IPS DF 6.9 (cell line): ENCODE data around the gene PRDM8.

ENCODE experiments used
- DNase-seq: peaks from one replicate; pipeline ENCODE4 v3.0.0-alpha.2; 2013; ENCODE audit warnings: low read depth, low spot score
- H3K27ac ChIP-seq: one replicate; pipeline ENCODE4 v1.5.1; 2013; ENCODE audit warnings: low read length, control low read depth
- H3K27me3 ChIP-seq: 2 replicates; pipeline ENCODE4 v1.6.1; 2013; ENCODE audit warnings: mild to moderate bottlenecking, low read length; ENCODE audit not compliant: control insufficient read depth, insufficient read depth
- H3K36me3 ChIP-seq: 2 replicates; pipeline ENCODE4 v1.6.1; 2013; ENCODE audit warnings: low read length; ENCODE audit not compliant: control insufficient read depth, insufficient read depth
- H3K4me1 ChIP-seq: 2 replicates; pipeline ENCODE4 v1.6.1; 2013; ENCODE audit warnings: low read length; ENCODE audit not compliant: control insufficient read depth, insufficient read depth
- H3K4me3 ChIP-seq: 2 replicates; pipeline ENCODE4 v1.5.1; 2013; ENCODE audit warnings: mild to moderate bottlenecking, low read length
- H3K9me3 ChIP-seq: 2 replicates; pipeline ENCODE4 v1.6.1; 2013; ENCODE audit warnings: low read length, inconsistent platforms; ENCODE audit not compliant: control insufficient read depth, insufficient read depth
- WGBS: extraction: QIAGEN DNeasy Blood & Tissue Kit; methylation state at CpG from one replicate; pipeline ENCODE4 v1.1.7; 2013; ENCODE audit warnings: mixed read lengths, missing lambda C conversion rate; ENCODE audit not compliant: insufficient read length, insufficient coverage; 5-methylcytosine and 5-hydroxymethylcytosine counted together

PRDM8 gene

DNA sequence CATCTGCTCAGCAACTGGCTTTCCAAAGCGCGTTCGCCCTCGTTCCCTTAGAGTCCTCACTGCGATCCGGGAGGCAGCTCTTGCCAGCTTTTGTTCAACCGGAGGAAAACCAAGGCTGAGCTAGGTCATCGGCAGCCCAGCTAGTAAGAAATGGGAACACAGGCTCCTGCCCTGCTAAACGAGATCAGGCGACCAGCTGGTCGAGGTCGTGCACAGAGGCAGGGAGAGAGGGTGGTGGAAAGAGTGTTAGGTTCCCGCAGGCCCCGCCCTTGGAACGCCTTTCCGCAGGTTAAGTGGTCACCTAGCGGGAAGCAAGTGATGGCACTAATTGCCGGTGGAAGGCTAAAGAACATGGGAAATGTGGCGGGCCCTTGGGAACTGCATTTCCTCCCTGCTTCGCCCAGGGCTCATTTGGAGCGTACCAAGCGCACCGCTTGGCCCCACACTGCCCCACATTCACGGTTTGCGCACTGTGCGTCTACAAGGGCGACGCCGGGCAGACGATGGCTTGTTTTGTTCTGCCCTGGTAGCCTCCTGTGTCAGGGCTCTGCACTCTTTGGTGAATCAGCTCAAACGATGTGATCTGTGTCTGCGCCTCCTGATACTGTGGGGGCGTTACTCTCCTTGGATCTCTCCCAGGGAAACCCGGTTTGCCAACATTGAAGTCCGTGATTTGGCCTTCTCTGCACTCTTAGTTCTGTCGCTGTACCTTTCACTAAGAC lies 7.2 kb upstream of the PRDM8 start:
- Histone ChIP-seq H3K27me3 (peaks cover 90% of the 10 kb centered on the region), H3K27ac (no peak overlapping the region), H3K4me3 (no peak overlapping the region), H3K36me3 (no peaks in the 10 kb centered on the region), H3K4me1 (peaks cover 1% of the 10 kb centered on the region), H3K9me3 (no peaks in the 10 kb centered on the region)
- DNase-seq, result no peak
- WGBS, result no CpG with 5 or more reads among the region's 36 CpGs

DNA sequence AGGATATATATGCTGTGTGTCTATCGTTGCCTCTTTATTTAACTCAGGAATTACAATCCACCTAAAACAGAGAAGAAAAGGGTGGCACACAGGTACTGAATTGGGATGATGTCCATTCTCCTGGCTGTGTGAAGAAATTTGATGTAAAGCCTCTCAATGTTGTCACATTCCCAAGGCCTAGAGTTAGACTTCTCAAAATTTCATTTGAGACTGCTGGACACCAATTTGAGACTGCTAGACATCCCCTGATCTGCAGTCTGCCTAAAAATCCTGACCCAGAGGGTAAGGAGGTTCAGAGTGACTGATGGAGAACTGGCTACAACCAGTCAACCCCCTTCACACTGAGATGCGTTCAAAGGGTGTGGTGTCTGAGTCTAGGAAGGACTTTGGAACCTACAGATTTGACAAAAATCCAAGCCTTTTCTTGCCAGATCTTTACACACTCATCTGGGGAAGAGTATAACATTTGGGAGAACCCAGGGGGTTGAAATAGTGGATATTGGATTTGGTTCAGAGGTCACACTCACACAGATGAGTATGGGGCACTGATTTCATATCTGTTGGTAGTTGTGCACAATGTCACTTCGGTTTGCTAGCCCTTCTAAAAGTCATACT lies 4.9 kb upstream of the PRDM8 start:
- Histone ChIP-seq H3K27me3 (peaks cover 91% of the 10 kb centered on the region), H3K4me3 (no peak overlapping the region)

DNA sequence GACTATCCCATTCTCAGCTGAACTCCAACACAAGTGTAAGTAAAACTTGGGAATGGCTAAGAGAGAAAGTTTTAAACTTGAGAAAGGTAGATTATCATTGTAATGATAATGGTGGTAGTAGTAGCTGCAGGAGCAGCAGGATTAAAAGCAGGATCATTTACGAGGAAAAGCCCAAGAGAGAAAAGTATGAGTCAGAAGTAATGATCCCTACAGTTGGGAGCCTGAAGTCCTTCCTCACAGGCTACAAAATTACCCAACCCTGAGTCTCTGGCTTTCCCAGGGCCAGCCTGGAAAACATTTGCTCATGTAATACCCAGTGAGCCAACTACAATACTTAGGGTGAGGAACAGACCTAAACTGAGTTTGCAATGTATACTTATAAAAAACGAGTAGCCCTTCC lies 4.4 kb upstream of the PRDM8 start:
- Histone ChIP-seq H3K27ac (no peak overlapping the region), H3K9me3 (no peaks in the 10 kb centered on the region), H3K36me3 (no peaks in the 10 kb centered on the region), H3K27me3 (peaks cover 91% of the 10 kb centered on the region), H3K4me1 (peaks cover 1% of the 10 kb centered on the region), H3K4me3 (no peak overlapping the region)
- DNase-seq, result no peak
- no CpG with 5 or more reads among the region's 2 CpGs for whole genome bisulfite sequencing

More for the DNA sequence above, 4.9 kb upstream of the PRDM8 start:
- Histone ChIP-seq H3K36me3 (no peaks in the 10 kb centered on the region), H3K27ac (no peak overlapping the region), H3K9me3 (no peaks in the 10 kb centered on the region), H3K4me1 (peaks cover 1% of the 10 kb centered on the region)
- no peak for DNase-seq
- no CpG with 5 or more reads among the region's 3 CpGs for WGBS

DNA sequence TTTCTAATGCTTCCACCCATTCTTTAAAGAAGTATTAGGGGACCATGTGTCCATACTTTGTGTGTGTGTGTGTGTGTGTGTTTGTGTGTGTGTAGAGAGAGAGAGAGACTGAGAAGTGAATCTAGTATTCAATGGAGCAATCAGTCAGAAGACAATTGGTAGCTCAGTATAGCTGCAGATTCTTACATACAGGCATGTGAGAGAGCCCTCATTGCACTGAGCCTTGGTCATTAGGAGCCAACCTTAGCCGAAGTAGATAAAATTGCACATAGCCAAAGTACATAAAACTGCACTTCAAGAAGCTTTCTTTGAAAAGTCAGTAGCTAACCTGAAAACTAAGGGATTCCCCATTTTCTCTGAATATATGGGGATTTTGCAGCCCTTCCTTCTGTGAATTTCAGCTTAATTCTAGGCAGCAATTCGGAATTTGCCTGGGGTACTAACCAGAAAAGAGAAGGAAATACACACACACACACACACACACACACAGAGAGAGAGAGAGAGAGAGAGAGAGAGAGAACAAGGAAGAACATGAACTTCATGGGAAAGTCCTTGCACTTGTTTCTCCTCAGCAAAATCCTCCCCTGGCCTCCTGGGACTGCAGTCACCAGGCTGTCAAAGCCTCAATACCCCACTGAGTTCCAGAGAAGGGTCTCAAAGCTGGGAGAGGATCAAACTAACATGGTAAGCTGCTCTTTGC lies 1.7 kb upstream of the PRDM8 start:
- DNase-seq, result no peak
- no CpG with 5 or more reads among the region's 2 CpGs for WGBS
- no peak overlapping the region for H3K4me3 ChIP-seq
- H3K36me3 ChIP-seq, result no peaks in the 10 kb centered on the region
- H3K27me3 ChIP-seq, result peaks cover 86% of the 10 kb centered on the region
- H3K27ac ChIP-seq, result no peak overlapping the region
- no peaks in the 10 kb centered on the region for H3K4me1 ChIP-seq
- H3K9me3 ChIP-seq, result no peaks in the 10 kb centered on the region

DNA sequence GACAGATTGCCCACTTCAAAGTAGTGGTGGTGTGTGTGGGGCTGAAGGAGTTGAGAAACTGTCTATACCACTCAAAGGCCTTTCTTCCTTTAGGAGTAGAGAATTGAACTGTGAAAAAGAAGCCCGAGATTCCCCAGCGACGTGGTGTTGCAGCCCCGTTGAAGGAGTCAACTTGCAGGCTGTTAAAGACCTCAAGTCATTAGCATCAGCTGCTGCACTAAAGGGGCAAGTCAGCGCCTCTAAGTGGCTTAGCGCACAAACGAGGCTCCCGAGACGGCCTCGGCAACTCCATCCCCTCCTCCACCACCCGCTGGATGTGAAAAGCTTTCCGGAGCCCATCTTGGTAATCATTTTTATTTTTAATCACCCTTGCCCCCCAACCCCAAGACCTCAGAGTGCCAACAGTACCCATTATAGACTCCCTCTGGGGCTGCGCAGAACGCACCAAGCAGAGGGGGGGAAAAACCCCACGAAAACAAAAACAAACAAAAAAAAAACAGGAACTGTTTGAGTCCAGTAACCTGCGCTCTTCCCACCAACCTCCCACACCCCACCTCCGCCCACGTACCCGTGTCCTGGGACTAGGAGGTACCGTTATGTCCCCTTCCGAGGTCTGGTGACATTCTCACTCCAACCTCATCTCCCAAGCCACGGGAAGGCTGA lies 913 bp upstream of the PRDM8 start:
- Histone ChIP-seq H3K36me3 (no peaks in the 10 kb centered on the region), H3K4me1 (no peaks in the 10 kb centered on the region), H3K27ac (no peak overlapping the region), H3K4me3 (no peak overlapping the region), H3K27me3 (peaks cover 85% of the 10 kb centered on the region), H3K9me3 (no peaks in the 10 kb centered on the region)
- no peak for DNase-seq
- no CpG with 5 or more reads among the region's 22 CpGs for WGBS

DNA sequence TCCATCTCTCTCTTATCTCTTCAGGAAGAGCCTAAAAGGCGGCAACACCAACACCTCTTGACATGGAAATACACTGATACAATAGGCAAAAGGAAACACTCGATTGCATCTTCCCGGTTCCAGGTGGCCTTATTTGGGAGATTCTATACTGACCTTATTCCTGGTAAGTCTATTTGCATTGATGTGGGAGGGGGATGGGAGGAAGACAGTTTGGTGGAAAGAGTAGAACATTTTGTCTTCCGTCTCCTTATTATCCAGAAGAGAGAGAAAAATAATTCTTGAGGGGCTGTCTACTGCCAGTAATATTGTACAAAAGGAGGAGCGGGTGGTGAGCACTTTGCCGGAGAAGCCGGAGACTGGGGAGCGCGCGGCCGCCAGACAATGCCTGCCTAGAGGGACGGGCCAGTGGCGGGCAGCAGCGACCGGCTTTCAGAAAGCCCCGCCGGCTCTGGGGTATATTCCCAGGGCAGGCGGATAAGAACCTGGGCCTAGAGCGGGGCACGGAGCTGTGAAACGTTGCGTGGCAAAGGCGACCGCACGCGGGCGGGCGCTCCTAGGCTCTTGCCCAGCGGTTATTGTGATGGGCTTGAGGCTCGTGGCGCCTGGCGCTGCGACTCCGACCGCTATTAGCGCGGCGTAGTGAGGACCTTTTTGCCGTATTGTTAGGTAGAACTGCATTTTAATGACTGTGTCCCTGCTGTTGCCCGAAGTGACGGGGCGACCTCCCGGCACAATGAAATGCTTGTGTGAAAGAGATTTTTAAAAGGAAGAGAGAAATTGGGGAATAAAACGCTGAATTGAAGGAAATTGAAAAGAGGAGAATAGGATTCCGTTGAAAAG lies 518 bp downstream of the PRDM8 start:
- Histone ChIP-seq H3K27me3 (peaks cover 82% of the 10 kb centered on the region), H3K9me3 (no peaks in the 10 kb centered on the region), H3K27ac (no peak overlapping the region), H3K4me1 (peaks cover 2% of the 10 kb centered on the region), H3K36me3 (no peaks in the 10 kb centered on the region), H3K4me3 (no peak overlapping the region; the same call in 1 of the 2 replicates)
- no peak for DNase-seq
- 100% methylated on average over 2 of the region's 45 CpGs for WGBS

DNA sequence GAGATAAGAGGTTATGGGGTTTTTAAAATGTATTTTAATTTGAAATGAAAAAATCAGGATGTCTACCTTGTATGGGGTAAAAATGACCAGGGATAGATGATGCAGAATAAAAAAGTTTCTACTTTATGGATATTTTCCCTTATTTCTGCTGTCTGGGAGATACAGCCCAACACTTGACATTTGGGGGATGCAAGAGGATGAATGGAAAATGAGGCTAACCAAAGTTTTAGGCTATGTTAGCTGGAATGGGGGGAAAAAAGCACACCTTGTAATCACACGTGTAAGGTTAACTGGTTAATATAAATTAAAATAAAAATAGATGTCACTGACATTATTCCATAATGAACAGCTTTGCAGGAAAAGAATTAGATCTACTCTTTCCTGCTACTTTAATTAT lies 1.1 kb downstream of the PRDM8 start:
- Histone ChIP-seq H3K4me3 (no peak overlapping the region), H3K27ac (no peak overlapping the region), H3K27me3 (peaks cover 82% of the 10 kb centered on the region), H3K9me3 (no peaks in the 10 kb centered on the region), H3K4me1 (peaks cover 2% of the 10 kb centered on the region), H3K36me3 (no peaks in the 10 kb centered on the region)
- no CpG with 5 or more reads among the region's 1 CpG for WGBS
- no peak for DNase-seq

DNA sequence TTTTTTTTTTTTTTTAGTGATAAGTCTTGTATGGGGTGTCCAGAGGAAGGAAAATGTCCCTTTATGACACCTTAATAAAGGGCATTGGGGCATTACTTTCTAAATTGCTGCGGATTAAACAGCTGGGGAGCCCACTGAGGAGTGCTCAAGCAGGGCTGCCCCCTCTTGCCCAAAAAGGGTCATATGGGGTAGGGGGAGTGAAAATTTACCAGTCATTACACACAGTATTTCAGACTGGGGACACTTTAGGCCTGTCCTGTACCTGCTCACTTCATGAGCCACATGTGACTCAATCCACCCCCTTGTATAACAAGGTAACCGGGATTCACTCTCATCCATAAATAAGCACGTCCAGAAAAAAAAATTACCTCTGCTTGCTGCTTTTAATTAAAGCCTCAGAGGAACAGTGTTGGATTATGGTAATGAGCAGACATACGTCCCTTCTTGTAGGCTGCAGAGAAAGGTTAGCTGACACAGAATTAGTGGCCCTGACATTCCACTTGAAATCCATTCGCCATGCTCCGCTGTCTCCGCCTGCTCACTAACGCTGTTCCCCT lies 1.8 kb downstream of the PRDM8 start:
- Histone ChIP-seq H3K27me3 (peaks cover 78% of the 10 kb centered on the region), H3K27ac (no peak overlapping the region), H3K4me3 (no peak overlapping the region), H3K36me3 (no peaks in the 10 kb centered on the region), H3K4me1 (peaks cover 2% of the 10 kb centered on the region), H3K9me3 (no peaks in the 10 kb centered on the region)
- DNase-seq, result no peak
- no CpG with 5 or more reads among the region's 8 CpGs for WGBS

DNA sequence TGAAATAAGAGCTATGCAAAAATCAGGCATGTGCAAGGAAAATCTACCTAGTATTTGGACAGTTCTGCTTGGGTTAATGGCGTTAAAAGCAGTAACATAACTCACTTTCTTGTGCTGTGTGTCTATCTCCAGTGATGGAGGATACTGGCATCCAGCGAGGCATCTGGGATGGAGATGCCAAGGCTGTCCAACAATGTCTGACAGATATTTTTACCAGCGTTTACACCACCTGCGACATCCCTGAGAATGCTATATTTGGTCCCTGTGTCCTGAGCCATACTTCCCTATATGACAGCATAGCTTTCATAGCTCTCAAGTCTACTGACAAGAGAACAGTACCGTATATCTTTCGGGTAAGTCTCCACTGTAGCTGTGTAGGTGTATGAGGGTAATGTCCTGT lies 2.6 kb downstream of the PRDM8 start:
- Histone ChIP-seq H3K36me3 (no peaks in the 10 kb centered on the region), H3K27ac (no peak overlapping the region), H3K9me3 (no peaks in the 10 kb centered on the region), H3K4me1 (peaks cover 2% of the 10 kb centered on the region), H3K27me3 (peaks cover 84% of the 10 kb centered on the region), H3K4me3 (no peak overlapping the region)
- DNase-seq, result no peak
- no CpG with 5 or more reads among the region's 6 CpGs for WGBS
